NCI-H1694 treated with DMSO at 0.1 percent for 48 hours (cell line): Measurements from ENCODE around the gene CASP7.

Experiments used
- DNase-seq: peaks from one replicate; lab custom pipeline; 2025; lab: John Stamatoyannopoulos, UW

Gene CASP7

DNA sequence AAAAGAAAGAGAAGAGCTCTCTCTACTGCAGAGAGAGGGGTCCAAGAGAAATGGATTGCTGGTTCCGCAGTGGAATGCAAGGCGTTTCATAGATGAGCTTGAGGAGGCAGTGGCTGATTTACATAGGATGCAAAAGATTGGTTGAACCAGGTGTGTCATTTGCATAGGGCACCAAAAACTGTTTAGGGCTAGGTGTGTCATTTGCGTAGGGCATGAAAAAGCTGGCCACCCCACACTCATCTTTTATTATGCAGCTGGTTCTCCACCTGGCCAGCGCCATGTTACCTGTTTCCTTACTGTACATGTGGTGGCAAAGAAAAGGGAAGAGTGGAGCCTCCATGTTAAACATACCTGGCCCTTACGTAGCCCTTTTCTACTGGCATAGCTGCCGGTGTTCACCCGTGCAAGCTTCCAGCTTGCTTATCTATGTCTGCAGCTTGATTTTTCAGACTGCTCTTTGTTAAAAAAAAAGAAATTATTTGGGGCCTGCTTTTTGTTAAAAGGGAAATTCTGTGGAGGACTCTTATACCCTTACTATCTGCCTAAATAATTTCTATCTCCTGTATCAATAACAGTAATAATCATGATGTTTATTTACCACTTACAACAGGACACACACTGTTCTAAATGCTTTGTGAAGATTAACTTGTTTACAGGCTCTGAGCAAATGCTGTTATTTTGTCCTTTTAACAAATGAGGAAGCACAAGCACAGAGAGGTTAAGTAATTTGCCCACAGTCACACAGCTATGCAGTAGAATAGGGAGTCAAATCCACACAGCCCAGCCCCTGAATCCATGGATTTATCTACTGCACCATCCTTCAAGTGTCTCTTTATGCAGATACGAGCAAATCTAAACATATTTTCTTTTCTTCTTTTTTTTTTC is 33.3 kb downstream of the CASP7 start:
- no peak for DNase-seq

DNA sequence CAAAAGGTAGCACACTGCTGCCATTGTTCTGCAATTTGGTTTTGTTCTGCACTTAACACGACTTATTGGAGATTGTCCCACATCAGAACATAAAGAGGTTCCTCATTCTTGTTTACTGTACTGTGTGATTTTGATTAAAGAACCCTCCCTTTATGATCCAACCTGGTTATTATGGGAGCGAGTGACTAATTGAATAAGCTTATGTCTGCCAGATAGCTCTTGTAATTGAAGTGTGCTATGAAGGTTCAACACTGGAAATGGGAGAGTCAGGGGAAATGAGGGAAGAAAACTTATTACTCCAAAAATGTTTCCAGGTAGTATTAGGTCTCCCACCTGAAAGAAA is 33.9 kb downstream of the CASP7 start:
- no peak for DNase-seq

DNA sequence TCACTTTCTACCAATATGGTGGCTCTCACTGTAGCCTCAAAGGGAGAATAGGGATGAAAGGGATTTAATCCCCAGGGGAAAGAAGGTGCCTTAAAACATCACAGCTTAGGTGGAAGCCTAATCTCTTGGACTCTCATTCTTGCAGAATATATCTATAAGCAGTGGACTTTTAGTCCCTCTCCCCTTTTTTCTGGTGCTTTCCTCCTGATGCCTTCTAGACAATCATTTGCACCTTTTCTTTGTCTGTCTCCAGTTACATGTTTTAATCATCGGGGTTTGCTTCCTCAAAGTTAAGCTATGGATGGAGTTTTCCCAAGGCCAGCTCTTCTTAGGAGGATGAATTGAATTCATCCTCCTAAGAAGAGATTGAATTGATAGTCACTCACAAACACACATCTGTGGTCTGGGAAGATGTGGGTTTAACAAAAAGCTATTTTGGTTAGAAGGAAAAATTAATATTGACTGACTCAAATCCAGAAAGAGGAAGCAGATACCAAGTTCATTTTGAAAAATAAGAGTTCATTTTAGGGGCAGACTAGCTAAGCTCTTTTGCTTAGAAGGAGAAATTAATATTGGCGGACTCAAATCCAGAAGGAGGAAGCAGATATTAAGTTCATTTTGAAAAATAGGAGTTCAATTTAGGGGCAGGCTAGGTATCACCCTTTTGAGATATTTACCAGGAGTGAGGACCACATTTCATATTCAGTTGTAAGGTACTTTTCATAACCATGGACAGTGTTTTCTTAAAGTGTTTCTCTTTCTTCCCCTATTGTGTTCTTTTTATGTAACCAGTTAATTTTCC is 36.6 kb downstream of the CASP7 start:
- no peak for DNase-seq

DNA sequence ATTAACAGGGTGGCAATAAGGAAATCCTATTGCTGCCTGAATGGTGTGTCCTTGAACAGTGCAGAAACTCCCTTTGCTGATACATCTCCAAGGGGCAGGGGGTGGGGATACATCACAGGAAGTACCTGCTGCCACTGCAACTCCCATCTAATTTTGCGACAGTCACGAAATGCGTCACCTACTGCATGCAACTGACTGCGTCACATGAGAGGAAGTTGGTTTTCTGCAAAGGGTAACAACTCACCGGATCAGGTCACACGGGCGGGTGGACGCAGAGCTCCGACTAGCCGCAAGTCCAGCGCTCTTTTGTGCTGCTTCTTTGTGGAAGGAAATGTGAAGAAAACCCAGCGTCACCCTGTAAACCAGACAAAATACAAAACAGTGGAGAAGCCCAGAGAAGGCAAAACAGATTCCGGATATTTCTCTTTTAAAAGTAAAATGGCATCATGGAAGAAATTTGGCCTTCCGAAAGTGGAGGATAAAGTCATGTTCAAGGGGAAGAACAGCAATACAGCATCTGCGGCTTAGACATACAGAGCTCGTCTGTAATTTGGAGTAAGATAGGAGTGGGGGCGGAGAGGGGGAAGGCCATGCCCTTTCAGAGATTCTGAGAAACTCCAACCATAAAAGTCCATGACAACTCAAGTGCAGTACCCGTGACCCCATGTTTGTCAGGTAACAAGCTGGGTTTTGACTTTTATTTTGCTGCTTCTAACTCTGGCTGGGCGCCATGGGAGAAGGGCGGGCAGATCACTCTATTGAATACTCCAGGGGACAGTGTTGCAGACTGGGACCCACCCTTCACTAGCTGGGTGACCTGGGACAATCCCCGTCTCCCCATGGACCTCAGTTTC is 39.5 kb downstream of the CASP7 start:
- DNase-seq: no peak

DNA sequence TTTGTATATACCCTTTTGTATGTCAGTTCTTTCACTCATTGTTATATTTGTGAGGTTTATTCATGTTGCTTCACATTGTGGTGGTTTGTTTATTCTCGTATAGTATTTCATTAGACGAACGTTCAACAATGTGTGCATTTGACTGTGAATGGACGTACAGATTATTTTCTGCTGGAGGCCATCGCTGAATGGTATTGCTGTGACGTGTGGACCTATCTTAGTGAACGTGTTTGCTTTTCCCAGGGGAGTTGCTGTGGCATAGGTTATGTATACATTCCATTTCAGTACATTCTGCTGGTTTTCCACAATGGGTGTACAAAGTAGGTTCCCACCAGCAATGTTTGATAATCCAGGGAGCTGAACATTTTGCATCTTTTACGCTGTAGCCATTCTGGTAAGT is 40.7 kb downstream of the CASP7 start:
- DNase-seq: no peak

DNA sequence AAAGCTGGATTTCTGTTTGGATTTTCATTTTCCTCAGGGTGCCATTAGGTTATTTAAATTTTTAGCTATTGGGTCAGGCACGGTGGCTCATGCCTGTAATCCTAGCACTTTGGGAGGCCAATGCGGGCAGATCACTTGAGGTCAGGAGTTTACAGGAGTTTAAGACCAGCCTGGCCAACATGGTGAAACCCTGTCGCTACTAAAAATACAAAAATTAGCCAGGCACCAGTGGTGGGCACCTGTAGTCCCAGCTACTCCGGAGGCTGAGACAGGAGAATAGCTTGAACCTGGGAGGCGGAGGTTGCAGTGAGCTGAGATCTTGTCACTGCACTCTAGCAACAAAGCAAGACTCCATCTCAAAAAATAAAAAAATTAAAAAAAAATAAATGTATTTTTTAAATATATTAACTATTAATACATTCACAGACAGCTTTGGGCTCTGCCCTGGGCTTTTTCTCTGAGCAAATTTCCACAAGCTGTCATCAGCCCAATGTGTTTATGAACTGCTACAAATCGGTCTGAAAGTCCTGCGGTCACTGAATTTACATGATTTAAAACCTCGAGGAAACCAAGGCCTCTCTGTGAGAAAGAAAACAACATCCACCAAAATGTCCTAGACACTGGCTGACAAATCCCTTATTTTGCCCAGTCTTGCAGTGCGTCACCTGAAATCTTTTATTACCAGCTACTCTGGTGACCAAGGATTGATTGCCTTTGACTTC is 52.6 kb downstream of the CASP7 start:
- DNase-seq: no peak

DNA sequence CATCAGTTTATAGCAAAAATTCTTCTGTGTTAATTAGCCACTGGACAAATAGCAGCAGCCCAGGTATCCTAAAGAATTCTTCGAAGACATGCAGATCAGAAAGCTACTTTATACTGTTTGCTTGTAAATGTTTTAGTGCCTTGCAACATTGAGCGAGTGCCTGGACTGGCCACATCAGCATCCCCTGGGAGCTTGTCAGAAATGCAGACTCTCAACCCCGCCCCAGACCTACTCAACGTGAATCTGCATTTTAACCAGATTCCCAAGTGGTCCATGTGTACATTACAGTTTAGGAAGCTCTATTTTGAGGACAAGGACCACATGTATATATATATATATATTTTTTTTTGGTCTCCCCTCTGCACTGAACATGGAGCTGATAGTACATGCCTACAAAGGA is 53.3 kb downstream of the CASP7 start:
- DNase-seq: no peak

DNA sequence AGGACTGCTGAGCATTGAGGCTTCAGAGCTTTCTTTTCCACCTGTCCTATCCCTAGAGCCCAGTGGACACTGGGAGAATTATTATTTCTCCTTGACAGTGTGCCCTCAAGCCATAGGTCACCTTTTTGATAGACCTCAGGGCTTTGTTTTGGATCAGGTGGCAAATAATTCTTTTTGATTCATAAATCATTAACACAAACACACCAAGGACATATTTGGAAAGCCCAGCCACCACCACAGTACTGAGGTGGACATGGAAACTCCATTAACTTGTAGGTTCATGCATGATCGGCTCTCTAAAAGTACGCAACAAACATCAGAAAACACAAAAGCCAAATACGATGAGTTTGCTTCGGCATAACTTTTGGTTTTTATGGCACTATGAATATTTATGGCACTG is 53.9 kb downstream of the CASP7 start:
- no peak for DNase-seq

DNA sequence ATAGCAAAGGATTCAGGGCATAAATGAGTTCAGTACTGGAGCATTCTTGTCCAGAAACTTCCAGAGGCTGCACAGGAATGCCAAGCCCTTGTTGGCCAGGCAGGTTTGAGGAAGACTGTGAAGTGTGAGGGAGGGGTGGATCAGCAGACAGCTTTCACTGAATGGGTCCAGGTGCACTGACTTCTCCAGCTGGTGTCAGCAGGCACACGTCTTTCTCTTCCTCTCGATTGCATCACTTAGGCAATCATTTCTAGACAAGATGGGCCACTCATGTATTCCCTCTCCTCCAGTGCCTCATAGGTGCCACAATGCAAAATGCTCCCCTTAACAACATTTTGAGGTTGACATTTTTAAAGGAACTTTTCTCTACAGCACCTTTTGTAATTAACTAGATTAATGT is 56.2 kb downstream of the CASP7 start:
- no peak for DNase-seq

DNA sequence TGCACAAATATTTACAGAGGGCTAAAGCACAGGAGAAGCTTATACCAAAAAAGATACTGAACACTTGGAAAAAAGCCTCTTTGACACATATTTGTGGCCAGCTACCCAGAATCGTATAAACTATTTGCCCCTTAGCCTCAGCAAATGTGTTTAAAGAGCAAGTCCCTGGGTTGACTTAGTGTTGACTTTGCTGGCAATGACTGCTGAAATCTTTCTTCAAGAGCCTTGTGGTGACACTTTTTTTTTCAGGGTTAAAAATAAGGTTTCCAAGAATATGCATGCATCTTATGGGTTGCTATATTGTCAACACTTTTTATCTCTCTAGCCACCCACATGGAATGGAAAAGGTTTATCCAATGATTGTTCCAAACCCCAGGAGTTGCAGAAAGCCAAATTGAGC is 56.9 kb downstream of the CASP7 start:
- DNase-seq: no peak

DNA sequence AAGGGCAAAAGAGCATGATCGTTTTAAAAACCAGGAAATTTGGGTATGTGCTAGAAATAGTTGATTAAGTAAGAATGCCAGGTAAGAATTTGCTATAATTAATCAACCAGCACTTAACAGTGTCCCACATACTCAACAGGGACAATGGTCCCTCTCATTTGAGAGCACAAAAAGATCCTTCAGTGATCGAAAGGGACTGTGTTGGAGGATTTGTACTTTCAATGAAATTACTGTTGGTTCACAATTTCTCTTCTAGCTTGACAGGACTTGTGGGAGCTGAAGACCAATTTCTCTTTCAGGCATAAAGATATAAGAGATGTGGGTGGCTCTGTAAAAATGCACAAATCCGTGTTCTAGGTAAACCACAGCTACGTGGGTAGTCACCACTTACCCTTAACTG is 59.3 kb downstream of the CASP7 start:
- no peak for DNase-seq

DNA sequence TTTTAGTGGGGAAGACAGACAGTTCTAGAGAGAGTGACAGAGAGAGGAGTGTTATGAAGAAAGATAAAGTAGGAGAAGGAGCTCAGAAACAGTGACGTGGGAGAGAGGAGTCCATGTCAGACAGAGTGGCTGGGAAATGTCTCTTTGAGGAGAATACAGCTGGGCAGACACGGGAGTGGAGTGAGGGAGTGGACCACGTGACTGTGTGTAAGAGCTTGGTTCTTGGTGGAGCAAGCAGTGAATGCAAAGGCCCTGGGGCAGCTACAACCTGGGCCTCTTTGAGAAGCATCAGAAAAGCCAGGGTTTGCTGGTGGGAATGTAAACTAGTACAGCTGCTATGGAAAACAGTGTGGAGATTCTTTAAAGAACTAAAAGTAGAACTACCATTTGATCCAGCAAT is 59.9 kb downstream of the CASP7 start:
- DNase-seq: no peak

DNA sequence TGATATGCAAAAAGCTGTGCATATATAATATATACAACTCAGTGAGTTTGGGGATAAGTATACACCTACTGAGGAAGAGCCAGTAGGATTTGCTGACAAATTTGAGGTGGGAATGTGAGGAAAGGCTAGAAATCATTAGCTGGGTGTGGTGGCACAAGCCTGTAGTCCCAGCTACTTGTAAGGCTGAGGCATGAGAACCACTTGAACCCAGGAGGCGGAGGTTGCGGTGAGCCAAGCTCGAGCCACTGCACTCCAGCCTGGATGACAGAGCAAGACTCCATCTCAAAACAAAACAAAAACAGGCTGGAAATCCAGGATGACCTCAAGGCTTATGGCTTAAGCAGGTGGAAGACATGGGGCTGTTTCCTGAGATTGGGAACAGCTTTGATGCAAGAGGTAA is 61.1 kb downstream of the CASP7 start:
- DNase-seq: no peak

DNA sequence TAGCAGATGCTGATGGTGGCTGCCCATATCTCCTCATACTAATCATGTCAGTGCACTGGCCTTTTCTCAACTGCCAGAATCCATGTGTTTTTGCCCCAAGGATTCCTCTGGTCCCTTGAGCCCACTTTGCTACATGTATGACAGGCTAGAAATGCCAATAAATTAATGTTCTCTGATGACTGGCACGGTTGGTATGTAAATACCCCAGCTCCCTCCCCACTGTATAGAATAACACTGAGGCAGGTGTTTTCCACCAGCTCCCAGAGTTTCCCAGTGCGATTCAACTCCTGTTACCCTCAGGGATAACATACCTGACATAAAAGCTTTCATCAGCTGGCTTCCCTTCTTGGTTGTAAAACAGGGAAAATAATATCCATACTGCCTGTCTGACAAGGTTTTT is 62.8 kb downstream of the CASP7 start:
- DNase-seq: no peak

DNA sequence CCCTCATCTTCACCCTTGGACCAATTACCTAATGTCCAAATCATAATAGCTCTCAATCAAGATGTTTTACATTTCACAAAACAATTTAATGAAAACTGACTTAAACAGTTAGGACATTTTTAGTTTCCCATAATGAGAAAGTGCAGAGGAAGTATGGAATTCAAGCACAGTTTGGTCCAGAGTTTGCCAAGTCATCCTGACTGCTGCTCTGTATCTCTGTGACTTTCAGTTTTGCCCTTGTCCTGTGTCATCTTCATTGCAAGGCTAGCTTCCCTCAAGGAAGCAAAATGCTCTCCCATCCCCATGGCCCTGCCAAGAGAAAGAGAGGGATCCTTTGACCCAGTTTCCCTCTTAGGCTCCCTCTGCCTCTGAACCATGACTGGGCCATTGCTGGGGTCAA is 63.9 kb downstream of the CASP7 start:
- no peak for DNase-seq

DNA sequence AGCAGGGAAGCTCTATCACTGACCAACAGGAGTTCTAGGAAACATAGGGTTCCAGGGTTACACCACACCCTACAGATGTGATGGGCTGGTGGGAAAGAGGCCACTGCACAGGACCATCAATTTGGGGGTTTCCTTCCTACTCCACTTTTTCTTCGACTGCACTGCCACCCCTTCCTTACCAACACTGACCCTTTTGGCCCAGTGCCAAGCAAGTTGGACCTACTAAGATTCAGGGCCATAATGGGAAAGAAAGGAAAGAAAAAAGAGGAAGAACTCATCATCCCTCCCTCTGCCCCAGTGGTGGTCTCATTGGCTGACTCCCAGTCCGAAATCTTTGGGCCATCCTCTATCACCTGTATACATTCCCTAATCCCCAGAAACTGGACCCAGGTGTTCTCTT is 65.7 kb downstream of the CASP7 start:
- no peak for DNase-seq

DNA sequence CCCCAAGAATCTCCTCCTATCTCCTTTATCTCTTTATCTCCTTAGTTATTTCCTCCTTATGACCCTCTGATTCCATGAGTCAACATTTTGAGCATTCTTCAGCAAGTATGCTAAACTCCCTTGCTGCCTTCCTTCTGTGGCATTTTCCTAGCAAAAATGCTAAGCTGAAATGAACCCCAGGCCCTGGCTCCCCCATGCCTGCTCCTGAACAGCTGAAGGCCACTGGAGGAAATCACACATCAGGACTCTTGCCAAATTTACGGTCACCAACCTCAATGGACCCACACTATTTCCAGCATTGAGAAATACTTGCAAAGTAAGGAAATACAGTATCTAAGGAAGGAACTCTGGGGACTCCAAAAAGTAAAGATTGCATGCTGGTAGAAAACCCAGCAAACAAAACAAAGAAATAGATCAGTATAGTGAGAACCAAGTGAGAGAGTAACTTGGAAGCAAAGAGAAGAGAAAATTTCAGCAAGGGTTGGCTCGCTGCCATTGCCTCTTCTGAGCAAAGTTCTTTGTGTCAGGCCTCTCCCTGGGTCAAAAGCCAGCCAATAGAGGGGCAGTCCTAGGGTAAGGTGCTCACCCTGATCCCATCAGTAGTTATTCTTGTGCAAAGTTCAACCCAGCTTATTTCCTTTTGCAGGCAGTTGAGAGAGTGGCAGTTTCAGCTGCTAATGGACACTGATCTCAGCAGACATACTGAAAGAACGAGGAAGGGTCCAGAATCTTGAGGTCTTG is 66.7 kb downstream of the CASP7 start:
- DNase-seq: no peak

DNA sequence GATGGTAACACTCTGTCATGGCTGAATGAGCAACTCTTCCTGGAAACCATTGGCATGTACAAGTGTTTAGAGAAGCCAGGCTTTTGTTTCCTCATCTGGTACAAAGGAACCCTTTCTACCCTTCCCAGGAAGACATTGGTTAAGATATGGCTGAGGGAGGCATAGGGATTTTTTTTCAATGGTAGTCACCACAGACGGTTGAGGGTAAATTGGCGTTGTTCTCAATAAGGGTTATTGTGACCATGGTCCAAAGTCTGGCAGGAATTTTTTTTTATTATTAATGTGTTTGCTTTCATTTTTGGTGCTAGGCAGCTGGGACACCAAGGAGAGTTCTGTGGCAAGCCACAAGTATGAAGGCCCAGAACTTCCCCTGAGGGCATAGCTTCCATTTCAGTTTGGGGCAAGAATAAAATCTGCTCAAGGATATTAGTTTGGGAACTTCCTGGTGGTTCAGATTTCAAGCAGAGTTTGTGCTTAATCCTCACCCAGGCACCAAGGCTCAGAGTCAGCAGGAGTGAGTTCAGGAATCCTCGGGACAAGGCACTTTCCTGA is 71.5 kb downstream of the CASP7 start, which contains the start of gene PLEKHS1:
PLEKHS1 (plus strand) TSS at position 502 of the 552 bp plus-strand sequence. CDS start 3,596 bp downstream, outside the sequence.
- DNase-seq: no peak

DNA sequence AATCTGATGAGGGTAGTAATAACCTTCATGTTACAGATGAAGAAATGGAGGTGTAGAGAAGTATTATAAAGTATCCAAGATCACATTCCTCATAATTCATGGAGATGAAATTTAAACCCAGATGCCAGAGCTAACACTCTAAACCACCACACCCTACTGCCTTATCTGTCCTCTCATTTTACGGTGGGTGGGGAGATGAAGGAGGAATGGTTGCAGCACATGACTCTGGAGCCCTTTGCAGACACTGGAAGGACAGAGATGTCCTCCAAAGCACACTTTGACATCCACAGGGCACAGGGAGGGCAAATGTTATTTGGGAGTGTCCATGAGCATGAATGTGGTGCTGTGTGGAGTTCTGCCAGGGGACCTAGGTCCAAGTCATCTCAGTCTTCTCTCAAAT is 72.8 kb downstream of the CASP7 start:
- no peak for DNase-seq

DNA sequence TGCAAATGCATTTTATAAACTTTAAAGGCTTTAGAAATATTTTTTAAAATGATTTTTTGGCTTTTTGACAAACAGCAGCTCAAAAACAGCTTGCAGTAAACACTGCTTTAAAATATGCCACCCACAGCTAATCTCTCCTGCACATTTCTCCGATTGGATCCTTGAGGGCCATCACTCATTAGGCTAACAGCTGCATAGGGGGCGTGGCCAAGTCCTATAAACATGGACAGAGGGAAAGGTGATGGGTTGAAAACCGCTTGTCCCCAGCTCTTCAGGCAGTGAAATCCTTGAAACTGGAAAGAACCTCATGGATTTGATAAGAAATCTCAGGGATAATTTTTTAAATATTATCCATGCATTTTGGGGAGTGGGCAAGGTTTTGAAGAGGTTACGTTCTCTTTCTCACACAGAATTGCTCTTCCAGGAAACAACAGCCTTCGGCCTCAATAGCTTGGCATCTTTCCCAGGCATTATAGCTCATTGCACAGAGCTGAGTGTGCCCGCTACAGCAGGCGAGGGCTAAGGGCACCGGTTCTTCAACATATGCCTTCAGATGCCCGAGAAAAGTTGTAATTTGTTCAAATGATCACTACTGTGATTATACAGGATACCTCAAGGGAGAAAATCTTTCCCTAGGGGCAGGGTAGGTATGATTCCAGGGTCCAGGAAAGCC is 73.4 kb downstream of the CASP7 start:
- peak; percentile 29 for DNase-seq
